ENCODE data around the gene PTPRT. TPM values are rescaled to one million over a fixed set of nuclear protein-coding genes. Genes with fewer than 3 reads are reported as not detected.

PTPRT gene
- total RNA-seq, 4 donors from 2014 or later, result 0.67 to 2.5 (median 1.0) TPM

DNA sequence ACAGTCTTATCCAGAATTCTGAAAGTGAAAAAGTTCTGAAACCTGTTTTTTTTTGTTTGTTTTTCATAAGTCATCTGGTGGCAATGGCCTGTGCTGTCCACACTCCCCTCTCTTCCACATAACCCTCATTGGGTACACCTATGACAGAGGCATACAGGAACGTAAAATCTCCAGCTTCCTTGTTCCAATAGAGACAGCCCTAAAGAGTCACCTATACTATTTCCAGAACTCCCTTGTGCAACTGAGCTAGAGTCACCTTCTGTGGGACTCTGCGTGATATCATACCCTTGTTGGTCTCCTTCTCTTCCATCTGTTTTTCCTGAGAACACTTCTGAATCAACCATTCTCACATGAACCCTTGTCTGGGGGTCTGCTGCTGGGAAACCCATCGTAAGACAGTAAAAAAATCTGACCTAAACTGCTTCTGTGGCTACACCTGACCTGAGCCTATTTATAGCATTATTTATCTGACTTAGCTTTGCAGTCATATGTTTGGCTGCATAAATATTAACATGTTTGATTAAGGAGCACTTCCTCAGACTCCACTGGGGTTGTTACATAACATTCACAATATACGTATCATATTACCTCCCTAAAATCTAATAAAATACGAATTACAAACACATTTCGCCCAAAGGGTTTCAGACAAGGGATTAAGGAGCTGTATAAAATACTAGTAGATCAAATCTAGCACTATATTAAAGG is 151.9 kb downstream of the PTPRT start:
- no peak for DNase-seq
- Histone ChIP-seq H3K9me3 (no peaks in the 10 kb centered on the region), H3K36me3 (no peaks in the 10 kb centered on the region), H3K4me1 (no peaks in the 10 kb centered on the region), H3K4me3 (no peak overlapping the region), H3K27me3 (no peaks in the 10 kb centered on the region), H3K27ac (no peak overlapping the region)
- TF ChIP-seq, protein P1, sequence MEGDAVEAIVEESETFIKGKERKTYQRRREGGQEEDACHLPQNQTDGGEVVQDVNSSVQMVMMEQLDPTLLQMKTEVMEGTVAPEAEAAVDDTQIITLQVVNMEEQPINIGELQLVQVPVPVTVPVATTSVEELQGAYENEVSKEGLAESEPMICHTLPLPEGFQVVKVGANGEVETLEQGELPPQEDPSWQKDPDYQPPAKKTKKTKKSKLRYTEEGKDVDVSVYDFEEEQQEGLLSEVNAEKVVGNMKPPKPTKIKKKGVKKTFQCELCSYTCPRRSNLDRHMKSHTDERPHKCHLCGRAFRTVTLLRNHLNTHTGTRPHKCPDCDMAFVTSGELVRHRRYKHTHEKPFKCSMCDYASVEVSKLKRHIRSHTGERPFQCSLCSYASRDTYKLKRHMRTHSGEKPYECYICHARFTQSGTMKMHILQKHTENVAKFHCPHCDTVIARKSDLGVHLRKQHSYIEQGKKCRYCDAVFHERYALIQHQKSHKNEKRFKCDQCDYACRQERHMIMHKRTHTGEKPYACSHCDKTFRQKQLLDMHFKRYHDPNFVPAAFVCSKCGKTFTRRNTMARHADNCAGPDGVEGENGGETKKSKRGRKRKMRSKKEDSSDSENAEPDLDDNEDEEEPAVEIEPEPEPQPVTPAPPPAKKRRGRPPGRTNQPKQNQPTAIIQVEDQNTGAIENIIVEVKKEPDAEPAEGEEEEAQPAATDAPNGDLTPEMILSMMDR (IDR thresholded peaks at IDR 0.05), result no peak
- TF ChIP-seq POLR2A (IDR thresholded peaks at IDR 0.05), result no peak

DNA sequence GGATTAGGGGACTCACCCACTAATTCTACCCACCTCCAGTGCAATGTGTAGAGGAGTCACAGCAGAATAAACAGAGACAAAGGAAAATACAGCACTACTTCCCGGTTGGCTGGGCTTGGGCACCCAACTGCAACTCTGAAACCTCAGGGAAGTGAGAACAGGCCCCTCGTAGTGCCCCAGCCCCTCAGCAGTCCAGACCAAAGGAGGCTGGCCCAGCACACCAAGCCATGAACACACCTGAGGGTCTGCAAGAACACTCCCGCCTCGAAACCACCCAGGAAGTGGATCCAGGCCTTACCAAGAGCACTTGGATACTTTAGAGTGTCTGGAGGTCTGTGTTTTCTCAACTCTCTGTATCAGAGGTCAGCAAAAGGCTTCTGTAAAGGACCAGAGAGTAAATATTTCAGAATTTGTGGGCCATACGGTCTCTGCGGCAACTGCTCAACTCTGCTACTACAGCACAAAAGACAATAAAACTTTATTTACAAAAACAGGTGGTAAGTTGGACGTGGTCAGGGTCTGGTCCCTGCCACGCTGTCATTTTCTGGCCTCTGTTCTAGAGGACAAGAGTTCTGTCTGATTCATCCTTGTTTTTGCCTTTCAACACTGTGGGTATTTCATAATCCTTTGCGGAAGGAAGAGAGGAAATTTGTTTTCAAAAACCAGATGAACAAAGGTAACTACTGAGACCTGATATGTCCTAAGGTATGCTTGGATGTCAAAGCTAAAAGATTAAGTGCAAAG is 154.6 kb downstream of the PTPRT start:
- no peak overlapping the region for H3K4me3 ChIP-seq
- H3K36me3 ChIP-seq, result no peaks in the 10 kb centered on the region
- no peak overlapping the region for H3K27ac ChIP-seq
- H3K4me1 ChIP-seq, result no peaks in the 10 kb centered on the region
- H3K27me3 ChIP-seq, result no peaks in the 10 kb centered on the region
- DNase-seq, result no peak
- H3K9me3 ChIP-seq, result no peaks in the 10 kb centered on the region
- TF ChIP-seq, protein P1 (IDR thresholded peaks at IDR 0.05), result no peak
- no peak for TF ChIP-seq POLR2A (IDR thresholded peaks at IDR 0.05)

DNA sequence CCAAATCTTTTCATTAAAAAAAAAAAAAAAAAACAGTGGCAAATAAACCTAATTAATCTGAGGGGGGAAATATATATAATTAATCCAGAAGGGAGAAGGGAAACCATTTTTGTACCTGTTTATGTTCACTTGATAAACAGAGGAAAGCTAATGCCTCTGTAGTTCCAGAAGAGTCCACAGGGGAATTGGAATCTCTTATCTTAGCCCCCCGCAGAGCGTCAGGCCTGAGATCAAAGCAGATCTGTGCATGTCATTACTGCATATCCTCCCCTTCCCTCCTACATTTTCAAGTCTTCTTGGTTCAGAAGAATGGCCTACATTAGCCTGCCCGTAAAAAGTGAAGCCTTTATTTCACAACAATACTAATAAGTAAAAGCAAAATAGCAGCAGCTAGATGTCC is 157.2 kb downstream of the PTPRT start:
- no peak for TF ChIP-seq POLR2A (IDR thresholded peaks at IDR 0.05)
- TF ChIP-seq, protein P1 (IDR thresholded peaks at IDR 0.05), result no peak
- no peak overlapping the region for H3K4me3 ChIP-seq
- no peaks in the 10 kb centered on the region for H3K27me3 ChIP-seq
- H3K36me3 ChIP-seq, result no peaks in the 10 kb centered on the region
- H3K27ac ChIP-seq, result no peak overlapping the region
- DNase-seq, result no peak
- no peaks in the 10 kb centered on the region for H3K4me1 ChIP-seq
- no peaks in the 10 kb centered on the region for H3K9me3 ChIP-seq

DNA sequence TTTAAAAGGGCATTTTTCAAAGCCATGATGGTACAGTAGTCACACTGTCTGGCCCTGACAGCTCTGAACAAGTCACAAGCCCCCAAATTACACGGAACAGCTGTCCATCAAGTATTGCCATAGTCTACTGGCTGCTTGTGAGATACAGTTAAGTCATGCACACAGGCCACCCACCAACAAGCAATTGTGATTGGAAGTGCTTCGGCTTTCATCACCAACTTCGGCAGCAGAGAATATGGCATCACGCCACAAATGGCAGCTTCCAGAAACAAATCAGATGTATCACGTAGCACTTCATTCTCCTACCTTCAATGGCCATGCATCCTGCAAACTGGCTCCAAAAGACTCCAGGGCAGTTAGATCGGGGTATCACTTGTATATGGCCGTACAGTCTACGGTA is 160.5 kb downstream of the PTPRT start:
- Histone ChIP-seq H3K27ac (no peak overlapping the region), H3K4me3 (no peak overlapping the region), H3K27me3 (no peaks in the 10 kb centered on the region), H3K9me3 (no peaks in the 10 kb centered on the region), H3K36me3 (no peaks in the 10 kb centered on the region), H3K4me1 (no peaks in the 10 kb centered on the region)
- no peak for DNase-seq
- TF ChIP-seq, protein P1 (IDR thresholded peaks at IDR 0.05), result no peak
- TF ChIP-seq POLR2A (IDR thresholded peaks at IDR 0.05), result no peak

DNA sequence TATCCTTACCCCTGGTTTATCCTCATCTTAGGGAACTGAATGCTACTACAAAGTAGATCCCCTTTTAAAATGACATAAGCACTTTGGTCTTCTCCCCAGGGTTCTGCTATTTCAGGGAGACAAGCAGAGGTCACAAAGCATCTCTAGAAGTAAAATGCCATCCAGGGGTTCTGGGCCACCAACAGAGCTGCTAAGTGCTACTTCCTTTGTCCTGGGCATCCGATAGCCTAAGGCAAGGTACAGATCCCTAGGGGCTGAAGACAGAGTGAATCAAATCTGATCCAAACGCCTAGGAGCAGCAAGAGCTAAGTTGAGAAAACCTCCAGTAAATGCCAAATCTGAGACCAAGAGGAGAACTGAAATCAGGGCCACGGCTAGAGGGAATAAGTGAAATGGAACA is 161.2 kb downstream of the PTPRT start:
- Histone ChIP-seq H3K36me3 (no peaks in the 10 kb centered on the region), H3K27ac (no peak overlapping the region), H3K27me3 (no peaks in the 10 kb centered on the region), H3K9me3 (no peaks in the 10 kb centered on the region), H3K4me1 (no peaks in the 10 kb centered on the region), H3K4me3 (no peak overlapping the region)
- DNase-seq, result no peak
- no peak for TF ChIP-seq POLR2A (IDR thresholded peaks at IDR 0.05)
- TF ChIP-seq, protein P1 (IDR thresholded peaks at IDR 0.05), result no peak

Data from Peyer's patch (tissue), 4 donors.